Endothelial cell of umbilical vein (primary cell): ENCODE measurements around the gene RANBP1.

ENCODE experiments used
- CTCF ChIP-seq, 2 donors: IDR thresholded peaks; 1 replicate in 1 of 2; 2 replicates in 1 of 2; pipeline ENCODE4 v1.5.1; 2011; ENCODE audit warnings: low read length in 2 of 2, mild to moderate bottlenecking in 2 of 2, moderate library complexity in 2 of 2, control low read depth in 1 of 2, inconsistent platforms in 1 of 2, low read depth in 1 of 2; ENCODE audit not compliant: insufficient read depth in 1 of 2; ENCODE audit errors: extremely low read depth in 1 of 2
- POLR2A ChIP-seq: IDR thresholded peaks from 2 replicates; pipeline ENCODE4 v1.6.1; 2012; ENCODE audit warnings: low read depth, mild to moderate bottlenecking, control low read depth, low read length
- POLR2AphosphoS5 ChIP-seq: IDR thresholded peaks from 2 replicates; pipeline ENCODE4 v1.6.1; 2012; ENCODE audit warnings: low read depth, mild to moderate bottlenecking, control low read depth, low read length, moderate library complexity; ENCODE audit not compliant: insufficient read depth

DNA sequence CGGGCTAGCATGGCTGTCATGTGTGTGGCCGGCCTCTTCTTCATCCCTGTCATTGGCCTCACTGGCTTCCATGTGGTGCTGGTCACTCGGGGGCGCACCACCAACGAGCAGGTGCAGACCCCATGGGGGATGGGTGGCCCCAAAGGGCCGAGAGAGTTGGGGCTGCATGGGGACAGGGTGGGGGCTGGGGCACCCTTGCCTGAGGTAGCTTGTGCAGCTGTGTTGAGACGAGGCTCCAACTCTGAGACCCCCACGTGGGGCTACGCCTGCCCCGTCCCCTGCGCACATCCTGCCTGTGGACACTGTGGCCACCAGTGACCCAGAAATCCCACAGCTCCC, 24.2 kb downstream of the RANBP1 start:
- TF ChIP-seq CTCF (IDR thresholded peaks at IDR 0.05; ENCODE audit: extremely low read depth in 1 of 2, insufficient read depth in 1 of 2, low read depth in 1 of 2, low read length in 2 of 2) (no peak), POLR2A (no peak), POLR2AphosphoS5 (no peak)
